Hepatocyte (in vitro differentiated cells): ENCODE data around the gene SLC1A5. TPM values are rescaled to one million over a fixed set of nuclear protein-coding genes. Genes with fewer than 3 reads are reported as not detected.
"Not testable (repeated sequence)": the region's sequence is repeated elsewhere in the genome, so short reads cannot be mapped to it uniquely, and the experiment has no call there.

Experiments used
- DNase-seq: peaks from one replicate; pipeline ENCODE4 v3.0.0-alpha.2; 2016; ENCODE audit warnings: low spot score
- H2AFZ ChIP-seq: fragments of 200-600 bp; sonication (generic); 2 replicates; pipeline ENCODE4 v1.6.0; 2016; ENCODE audit warnings: antibody characterized with exemption, mild to moderate bottlenecking
- H3K27ac ChIP-seq: fragments of 200-600 bp; sonication (generic); 2 replicates; pipeline ENCODE4 v1.5.1; 2016; ENCODE audit warnings: mild to moderate bottlenecking
- H3K27me3 ChIP-seq: fragments of 200-600 bp; sonication (generic); 2 replicates; pipeline ENCODE4 v1.6.1; 2016
- H3K36me3 ChIP-seq: fragments of 200-600 bp; sonication (generic); replicated peaks from 2 replicates; pipeline ENCODE4 v1.5.1; 2016; ENCODE audit warnings: low read depth; ENCODE audit not compliant: insufficient read depth
- H3K4me1 ChIP-seq: fragments of 200-600 bp; sonication (generic); 2 replicates; pipeline ENCODE4 v1.5.1; 2016; ENCODE audit warnings: mild to moderate bottlenecking, moderate library complexity; ENCODE audit not compliant: insufficient read depth
- H3K4me2 ChIP-seq: fragments of 200-600 bp; sonication (generic); 2 replicates; pipeline ENCODE4 v1.6.0; 2016
- H3K4me3 ChIP-seq: fragments of 200-600 bp; sonication (generic); 2 replicates; pipeline ENCODE4 v1.5.1; 2016; ENCODE audit warnings: mild to moderate bottlenecking
- H3K79me2 ChIP-seq: fragments of 200-600 bp; sonication (generic); 2 replicates; pipeline ENCODE4 v1.6.0; 2017; ENCODE audit warnings: mild to moderate bottlenecking
- H3K9me2 ChIP-seq: fragments of 200-600 bp; sonication (generic); replicated peaks from 2 replicates; pipeline ENCODE4 v1.6.0; 2017; ENCODE audit warnings: mild to moderate bottlenecking; ENCODE audit not compliant: insufficient read depth
- H3K9me3 ChIP-seq: fragments of 200-600 bp; sonication (generic); 2 replicates; pipeline ENCODE4 v1.5.1; 2016; ENCODE audit warnings: low read depth, mild to moderate bottlenecking
- H4K20me1 ChIP-seq: fragments of 200-600 bp; sonication (generic); 2 replicates; pipeline ENCODE4 v1.6.0; 2016; ENCODE audit warnings: mild to moderate bottlenecking; ENCODE audit not compliant: insufficient read depth, poor library complexity, severe bottlenecking
- EZH2 ChIP-seq: fragments of 200-600 bp; sonication (generic); IDR thresholded peaks from 2 replicates; pipeline ENCODE4 v1.6.1; 2016; ENCODE audit warnings: antibody characterized with exemption, mild to moderate bottlenecking, borderline replicate concordance
- EZH2phosphoT487 ChIP-seq: fragments of 200-600 bp; sonication (generic); IDR thresholded peaks from one replicate; pipeline ENCODE4 v1.6.1; 2018; ENCODE audit warnings: antibody characterized with exemption, mild to moderate bottlenecking, low read depth, moderate library complexity; ENCODE audit not compliant: unreplicated experiment, severe bottlenecking
- WGBS: methylation state at CpG from one replicate; pipeline ENCODE4 v1.1.6; 2016; ENCODE audit warnings: low lambda C conversion rate; ENCODE audit errors: missing lambda C conversion rate; 5-methylcytosine and 5-hydroxymethylcytosine counted together
- polyA plus RNA-seq: library from polyadenylated mRNA; unstranded; fragments of >200 nt; fragmentation: Nextera tagmentation; extraction: Ambion mirVana; gene quantifications from 2 replicates; pipeline ENCODE4 v1.2.1, GENCODE V29; 2016
- total RNA-seq: library from RNA; depleted of rRNA; stranded (reverse); fragments of >200 nt; gene quantifications from 2 replicates; pipeline ENCODE4 v1.2.3, GENCODE V29; 2014
- TF ChIP-seq, protein P1 (sequence below): fragments of 200-600 bp; sonication (generic); IDR thresholded peaks from 2 replicates; pipeline ENCODE4 v1.5.1; 2016; ENCODE audit warnings: antibody characterized with exemption, mild to moderate bottlenecking; ENCODE audit not compliant: poor library complexity

Gene SLC1A5
- total and polyA plus RNA-seq, 2 experiments from 2014 or later, result 87.9 to 171 TPM

DNA sequence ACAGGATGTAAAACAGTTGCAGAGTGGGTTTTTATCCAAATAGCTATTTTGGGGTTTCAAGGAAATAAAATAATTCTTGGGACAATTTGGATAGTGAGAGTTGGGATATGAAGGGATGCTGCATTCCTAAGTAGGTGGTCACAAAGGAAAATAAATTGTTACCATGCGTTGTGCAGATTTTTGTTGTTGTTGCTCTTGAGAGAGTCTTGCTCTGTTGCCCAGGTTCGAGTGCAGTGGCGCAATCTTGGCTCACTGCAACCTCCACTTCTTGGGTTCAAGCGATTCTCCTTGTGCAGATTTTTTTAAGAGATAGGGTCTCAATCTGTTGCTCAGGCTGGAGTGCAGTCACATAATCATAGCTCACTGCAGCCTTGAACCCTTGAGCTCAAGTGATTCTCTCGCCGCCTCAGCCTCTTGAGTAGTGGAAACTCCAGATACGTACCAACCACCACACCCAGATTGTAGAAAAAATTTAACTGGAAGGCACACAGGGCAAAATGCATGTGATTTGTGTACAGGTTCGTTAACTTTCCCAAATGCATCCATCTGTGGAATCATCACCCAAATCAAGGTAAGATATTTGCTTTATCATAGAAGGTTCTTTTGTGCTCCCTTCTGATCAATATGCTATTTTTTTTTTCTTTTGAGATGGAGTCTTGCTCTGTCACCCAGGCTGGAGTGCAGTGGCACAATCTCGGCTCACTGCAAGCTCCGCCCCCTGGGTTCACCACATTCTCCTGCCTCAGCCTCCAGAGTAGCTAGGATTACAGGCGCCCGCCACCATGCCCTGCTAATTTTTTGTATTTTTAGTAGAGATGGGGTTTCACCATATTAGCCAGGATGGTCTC lies 16.0 kb downstream of the SLC1A5 start:
- 90% methylated on average over 11 of the region's 12 CpGs for WGBS
- Histone ChIP-seq H3K27ac (no peak overlapping the region), H4K20me1 (no peaks in the 10 kb centered on the region), H3K79me2 (no peaks in the 10 kb centered on the region), H3K4me2 (no peak overlapping the region), H3K9me2 (no peaks in the 10 kb centered on the region), H3K27me3 (no peaks in the 10 kb centered on the region), H3K9me3 (no peaks in the 10 kb centered on the region), H2AFZ (no peak overlapping the region), H3K36me3 (no peaks in the 10 kb centered on the region), H3K4me1 (peaks cover 13% of the 10 kb centered on the region), H3K4me3 (no peak overlapping the region)
- TF ChIP-seq EZH2phosphoT487 (no peak), EZH2 (no peak)
- TF ChIP-seq, protein P1, sequence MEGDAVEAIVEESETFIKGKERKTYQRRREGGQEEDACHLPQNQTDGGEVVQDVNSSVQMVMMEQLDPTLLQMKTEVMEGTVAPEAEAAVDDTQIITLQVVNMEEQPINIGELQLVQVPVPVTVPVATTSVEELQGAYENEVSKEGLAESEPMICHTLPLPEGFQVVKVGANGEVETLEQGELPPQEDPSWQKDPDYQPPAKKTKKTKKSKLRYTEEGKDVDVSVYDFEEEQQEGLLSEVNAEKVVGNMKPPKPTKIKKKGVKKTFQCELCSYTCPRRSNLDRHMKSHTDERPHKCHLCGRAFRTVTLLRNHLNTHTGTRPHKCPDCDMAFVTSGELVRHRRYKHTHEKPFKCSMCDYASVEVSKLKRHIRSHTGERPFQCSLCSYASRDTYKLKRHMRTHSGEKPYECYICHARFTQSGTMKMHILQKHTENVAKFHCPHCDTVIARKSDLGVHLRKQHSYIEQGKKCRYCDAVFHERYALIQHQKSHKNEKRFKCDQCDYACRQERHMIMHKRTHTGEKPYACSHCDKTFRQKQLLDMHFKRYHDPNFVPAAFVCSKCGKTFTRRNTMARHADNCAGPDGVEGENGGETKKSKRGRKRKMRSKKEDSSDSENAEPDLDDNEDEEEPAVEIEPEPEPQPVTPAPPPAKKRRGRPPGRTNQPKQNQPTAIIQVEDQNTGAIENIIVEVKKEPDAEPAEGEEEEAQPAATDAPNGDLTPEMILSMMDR, result no peak
- DNase-seq, result no peak

DNA sequence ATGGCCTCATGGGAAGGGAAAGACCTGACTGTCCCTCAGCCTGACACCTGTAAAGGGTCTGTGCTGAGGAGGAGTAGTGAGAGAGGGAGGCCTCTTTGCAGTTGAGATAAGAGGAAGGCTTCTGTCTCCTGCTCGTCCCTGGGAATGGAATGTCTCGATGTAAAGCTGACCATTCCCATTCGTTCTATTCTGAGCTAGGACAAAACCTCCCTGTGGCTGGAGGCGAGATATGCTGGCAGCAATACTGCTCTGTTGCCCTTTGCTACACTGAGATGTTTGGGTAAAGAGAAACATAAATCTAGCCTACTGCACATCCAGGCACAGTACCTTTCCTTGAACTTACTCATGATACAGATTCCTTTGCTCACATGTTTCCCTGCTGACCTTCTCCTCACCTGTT lies 19.6 kb downstream of the SLC1A5 start:
- WGBS, result 10% methylated on average over 4 of the region's 4 CpGs
- not testable (repeated sequence) for H3K9me2 ChIP-seq, H2AFZ ChIP-seq, H3K9me3 ChIP-seq, H3K27me3 ChIP-seq, H3K79me2 ChIP-seq, H3K4me3 ChIP-seq, DNase-seq, H3K36me3 ChIP-seq, H4K20me1 ChIP-seq
- peak overlapping the region; percentile 32 for H3K4me2 ChIP-seq
- peak overlapping the region; percentile 81 for H3K27ac ChIP-seq
- H3K4me1 ChIP-seq, result peaks cover 13% of the 10 kb centered on the region

- Histone ChIP-seq H3K4me2 (no peak overlapping the region), H3K27ac (no peak overlapping the region), H3K27me3 (no peaks in the 10 kb centered on the region), H2AFZ (no peak overlapping the region), H3K4me1 (peaks cover 13% of the 10 kb centered on the region), H4K20me1 (no peaks in the 10 kb centered on the region), H3K9me2 (no peaks in the 10 kb centered on the region), H3K9me3 (no peaks in the 10 kb centered on the region), H3K4me3 (no peak overlapping the region), H3K36me3 (no peaks in the 10 kb centered on the region), H3K79me2 (no peaks in the 10 kb centered on the region)
- WGBS, result 60% methylated on average over 18 of the region's 18 CpGs
- no peak for DNase-seq
- TF ChIP-seq, protein P1, result peak; percentile 47
- TF ChIP-seq EZH2, result no peak
Observed at GRCh38 chr19:46766569-46767317, 21.7 kb downstream of the SLC1A5 start.

- Histone ChIP-seq H3K4me1 (peaks cover 13% of the 10 kb centered on the region), H3K4me3 (no peak overlapping the region), H3K79me2 (no peaks in the 10 kb centered on the region), H3K27me3 (no peaks in the 10 kb centered on the region), H2AFZ (no peak overlapping the region), H3K9me2 (no peaks in the 10 kb centered on the region), H4K20me1 (no peaks in the 10 kb centered on the region), H3K9me3 (no peaks in the 10 kb centered on the region), H3K4me2 (no peak overlapping the region), H3K36me3 (no peaks in the 10 kb centered on the region), H3K27ac (peak overlapping the region; percentile 63)
- 62% methylated on average over 11 of the region's 11 CpGs for WGBS
- no peak for DNase-seq
- TF ChIP-seq EZH2 (no peak), EZH2phosphoT487 (no peak)
- TF ChIP-seq, protein P1, result no peak
Observed at GRCh38 chr19:46764817-46765291, 23.5 kb downstream of the SLC1A5 start.
